Endothelial cell of umbilical vein (primary cell): ENCODE measurements around the gene E2F4.

Source experiments
- CTCF ChIP-seq, 2 donors: IDR thresholded peaks; 1 replicate in 1 of 2; 2 replicates in 1 of 2; pipeline ENCODE4 v1.5.1; 2011; ENCODE audit warnings: low read length in 2 of 2, mild to moderate bottlenecking in 2 of 2, moderate library complexity in 2 of 2, control low read depth in 1 of 2, inconsistent platforms in 1 of 2, low read depth in 1 of 2; ENCODE audit not compliant: insufficient read depth in 1 of 2; ENCODE audit errors: extremely low read depth in 1 of 2
- EZH2 ChIP-seq: IDR thresholded peaks from 2 replicates; pipeline ENCODE4 v1.6.1; 2012; ENCODE audit warnings: borderline replicate concordance, low read depth, mild to moderate bottlenecking, moderate library complexity, low read length, inconsistent platforms; ENCODE audit not compliant: severe bottlenecking
- MAX ChIP-seq: IDR thresholded peaks from 2 replicates; pipeline ENCODE4 v1.6.1; 2011; ENCODE audit not compliant: insufficient read depth, insufficient read length
- MYC ChIP-seq: IDR thresholded peaks from one replicate; pipeline ENCODE4 v1.6.1; 2011; ENCODE audit warnings: mild to moderate bottlenecking, low read depth, low read length
- POLR2A ChIP-seq: IDR thresholded peaks from 2 replicates; pipeline ENCODE4 v1.6.1; 2012; ENCODE audit warnings: low read depth, mild to moderate bottlenecking, control low read depth, low read length
- POLR2AphosphoS5 ChIP-seq: IDR thresholded peaks from 2 replicates; pipeline ENCODE4 v1.6.1; 2012; ENCODE audit warnings: low read depth, mild to moderate bottlenecking, control low read depth, low read length, moderate library complexity; ENCODE audit not compliant: insufficient read depth

- no peak for TF ChIP-seq CTCF (IDR thresholded peaks at IDR 0.05; ENCODE audit: extremely low read depth in 1 of 2, insufficient read depth in 1 of 2, low read depth in 1 of 2, low read length in 2 of 2)
- TF ChIP-seq MYC: no peak
- TF ChIP-seq POLR2A: no peak
- TF ChIP-seq POLR2AphosphoS5: no peak
- TF ChIP-seq MAX: no peak
- TF ChIP-seq EZH2: peak; percentile 69
Measured at GRCh38 chr16:67165121-67166078, 26.6 kb upstream of the E2F4 start.
